ENCODE measurements around the gene CD8B2. TPM values are rescaled to one million over a fixed set of nuclear protein-coding genes. Genes with fewer than 3 reads are reported as not detected.
"Not testable (repeated sequence)": the region's sequence is repeated elsewhere in the genome, so short reads cannot be mapped to it uniquely, and the experiment has no call there.

CD8B2 gene
- total RNA-seq, 1 donor from 2014 or later, result 0.12 TPM

GRCh38 chr2:106504192-106504591, 17.0 kb downstream of the CD8B2 start:
- intact Hi-C loops (cut with micrococcal nuclease); H3K27me3 Mint-ChIP-seq: not testable (repeated sequence)

DNA sequence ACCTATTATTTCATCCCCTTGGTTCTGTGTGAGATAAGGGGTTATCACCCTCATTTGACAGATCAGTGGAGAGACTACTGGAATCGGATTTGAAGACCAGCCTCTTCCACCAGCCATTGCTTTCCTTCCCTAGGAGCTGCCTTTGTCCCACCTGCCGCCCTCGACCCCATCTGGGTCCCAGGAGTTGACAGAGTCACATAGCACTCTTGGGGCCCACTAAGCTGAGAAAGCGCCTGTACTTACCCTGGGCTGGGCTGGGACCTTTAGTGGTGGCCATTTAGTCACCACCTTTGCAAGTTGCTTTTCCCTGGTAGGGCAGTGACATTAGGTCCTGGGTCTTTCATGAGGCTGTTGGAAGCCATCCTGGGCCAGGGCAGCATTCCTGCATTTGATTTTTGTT, 17.6 kb downstream of the CD8B2 start:
- H3K27me3 Mint-ChIP-seq; intact Hi-C loops (cut with micrococcal nuclease); H3K4me3 Mint-ChIP-seq; H3K9me3 Mint-ChIP-seq; H3K27ac Mint-ChIP-seq; DNase-seq; H3K36me3 Mint-ChIP-seq (ENCODE audit: low read depth); H3K4me1 Mint-ChIP-seq: not testable (repeated sequence)

More at GRCh38 chr2:106504192-106504591, 17.0 kb downstream of the CD8B2 start:
- not testable (repeated sequence) for H3K36me3 Mint-ChIP-seq (ENCODE audit: low read depth); DNase-seq; H3K27ac Mint-ChIP-seq; H3K4me3 Mint-ChIP-seq; H3K4me1 Mint-ChIP-seq; H3K9me3 Mint-ChIP-seq

DNA sequence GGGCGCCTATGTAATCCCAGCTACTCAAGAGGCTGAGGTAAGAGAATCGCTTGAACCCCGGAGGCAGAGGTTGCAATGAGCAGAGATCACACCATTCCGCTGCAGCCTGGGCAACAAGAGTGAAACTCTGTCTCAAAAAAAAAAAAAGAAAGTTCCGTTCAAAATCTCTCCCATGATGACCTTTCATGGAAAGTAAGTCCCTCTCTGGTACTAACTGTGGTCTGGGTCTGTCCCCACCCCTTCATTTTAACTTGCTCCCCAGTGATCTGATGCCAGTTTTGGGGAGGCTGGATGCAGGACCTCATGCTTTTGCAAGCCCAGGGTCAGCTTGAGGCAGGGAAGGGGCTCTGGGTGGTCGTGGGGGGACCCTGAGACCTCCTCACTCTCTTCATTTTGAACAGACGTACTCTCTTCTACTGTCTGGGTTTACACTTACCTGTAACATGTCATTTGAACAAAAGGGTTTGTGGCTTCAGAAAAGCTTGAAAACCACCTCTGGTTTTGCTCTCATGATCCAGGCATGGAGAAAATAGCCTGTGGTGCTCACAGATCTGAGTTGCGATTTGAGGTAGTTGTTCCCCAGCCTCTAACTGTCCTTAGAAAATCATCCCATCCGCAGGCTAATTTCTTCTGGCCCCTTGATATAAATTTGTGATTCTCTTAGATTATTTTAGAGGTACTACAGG, 19.0 kb downstream of the CD8B2 start:
- H3K4me1 Mint-ChIP-seq; H3K27me3 Mint-ChIP-seq; H3K27ac Mint-ChIP-seq; H3K9me3 Mint-ChIP-seq; DNase-seq; H3K36me3 Mint-ChIP-seq (ENCODE audit: low read depth); H3K4me3 Mint-ChIP-seq; intact Hi-C loops (cut with micrococcal nuclease): not testable (repeated sequence)

- H3K4me3 Mint-ChIP-seq; intact Hi-C loops (cut with micrococcal nuclease): not testable (repeated sequence)
- peaks cover 12% of the 10 kb centered on the region for H3K4me1 Mint-ChIP-seq
These were observed 21.7 kb downstream of the CD8B2 start for GRCh38 chr2:106508660-106509373.

GRCh38 chr2:106509374-106509770, 22.2 kb downstream of the CD8B2 start:
- H3K27ac Mint-ChIP-seq; H3K27me3 Mint-ChIP-seq; DNase-seq; H3K36me3 Mint-ChIP-seq (ENCODE audit: low read depth); H3K9me3 Mint-ChIP-seq; H3K4me3 Mint-ChIP-seq; intact Hi-C loops (cut with micrococcal nuclease): not testable (repeated sequence)
- peaks cover 12% of the 10 kb centered on the region for H3K4me1 Mint-ChIP-seq

More at GRCh38 chr2:106508660-106509373, 21.7 kb downstream of the CD8B2 start:
- not testable (repeated sequence) for H3K27ac Mint-ChIP-seq; DNase-seq; H3K36me3 Mint-ChIP-seq (ENCODE audit: low read depth); H3K9me3 Mint-ChIP-seq; H3K27me3 Mint-ChIP-seq

DNA sequence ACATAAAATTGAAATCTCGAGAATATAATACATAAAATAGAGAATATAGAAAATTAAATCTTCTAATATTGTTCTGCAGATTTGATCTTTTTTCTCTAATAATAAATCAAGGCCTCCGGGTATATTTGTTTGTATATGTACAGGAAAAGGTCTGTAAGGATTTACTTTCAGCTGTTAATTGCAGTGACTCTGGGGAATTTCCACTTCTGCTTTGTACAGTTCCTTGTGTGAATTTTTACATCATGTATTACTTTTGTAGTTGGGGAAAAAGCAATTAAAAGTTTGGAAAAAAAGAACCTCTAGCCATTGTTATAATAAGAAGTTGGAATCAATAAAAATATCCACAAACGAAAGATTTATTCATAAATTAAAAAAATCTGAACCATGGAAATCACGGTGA, 23.6 kb downstream of the CD8B2 start:
- H3K27ac Mint-ChIP-seq; H3K9me3 Mint-ChIP-seq; H3K4me3 Mint-ChIP-seq; DNase-seq; H3K36me3 Mint-ChIP-seq (ENCODE audit: low read depth); H3K27me3 Mint-ChIP-seq; intact Hi-C loops (cut with micrococcal nuclease): not testable (repeated sequence)
- H3K4me1 Mint-ChIP-seq, result peaks cover 12% of the 10 kb centered on the region

DNA sequence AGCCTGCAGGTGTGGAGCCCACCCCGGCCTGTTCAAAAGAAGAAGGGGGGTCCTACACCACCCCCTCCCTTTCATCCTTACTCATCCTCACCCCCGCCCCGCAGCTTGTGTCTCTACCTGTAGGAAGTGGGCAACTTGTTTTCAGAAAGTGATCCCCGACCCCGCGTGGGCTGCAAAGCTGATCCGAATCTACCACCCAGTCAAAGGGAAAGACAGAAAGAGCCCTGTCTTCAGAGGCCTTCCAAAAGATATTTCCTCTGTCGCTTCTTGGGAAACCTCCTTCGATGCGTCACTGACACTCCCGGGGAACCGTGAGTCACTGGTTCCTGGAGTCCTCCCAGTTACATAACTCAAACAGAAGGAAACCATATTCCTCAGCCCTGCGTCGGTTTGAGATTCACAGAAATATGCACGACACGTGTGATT, 24.3 kb downstream of the CD8B2 start:
- DNase-seq, result not testable (repeated sequence)
- H3K27ac Mint-ChIP-seq, result peak overlapping the region; percentile 45

DNA sequence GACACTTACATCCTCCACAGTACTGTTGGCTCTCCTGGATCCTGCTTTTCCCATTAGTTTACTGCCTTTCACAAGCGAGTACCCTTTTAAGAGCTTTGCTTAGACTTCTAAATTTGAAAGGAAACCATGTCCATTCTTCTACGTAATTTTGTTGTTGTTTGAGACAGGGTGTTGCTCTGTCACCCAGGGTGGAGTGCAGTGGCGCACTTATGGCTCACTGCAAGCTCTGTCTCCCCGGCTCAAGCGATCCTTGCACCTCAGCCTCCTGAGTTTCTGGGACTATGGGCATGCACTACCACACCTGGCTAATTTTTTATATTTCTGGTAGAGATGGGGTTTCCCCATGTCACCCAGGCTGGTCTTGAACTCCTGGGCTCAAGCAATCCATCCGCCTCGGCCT, 24.8 kb downstream of the CD8B2 start:
- H3K27me3 Mint-ChIP-seq; H3K4me3 Mint-ChIP-seq; H3K9me3 Mint-ChIP-seq; intact Hi-C loops (cut with micrococcal nuclease); H3K36me3 Mint-ChIP-seq (ENCODE audit: low read depth); DNase-seq: not testable (repeated sequence)
- H3K4me1 Mint-ChIP-seq, result peaks cover 12% of the 10 kb centered on the region
- peak overlapping the region; percentile 45 for H3K27ac Mint-ChIP-seq

More for the DNA sequence above, 24.3 kb downstream of the CD8B2 start:
- H3K9me3 Mint-ChIP-seq; intact Hi-C loops (cut with micrococcal nuclease); H3K27me3 Mint-ChIP-seq; H3K4me3 Mint-ChIP-seq; H3K36me3 Mint-ChIP-seq (ENCODE audit: low read depth): not testable (repeated sequence)
- H3K4me1 Mint-ChIP-seq, result peaks cover 12% of the 10 kb centered on the region

DNA sequence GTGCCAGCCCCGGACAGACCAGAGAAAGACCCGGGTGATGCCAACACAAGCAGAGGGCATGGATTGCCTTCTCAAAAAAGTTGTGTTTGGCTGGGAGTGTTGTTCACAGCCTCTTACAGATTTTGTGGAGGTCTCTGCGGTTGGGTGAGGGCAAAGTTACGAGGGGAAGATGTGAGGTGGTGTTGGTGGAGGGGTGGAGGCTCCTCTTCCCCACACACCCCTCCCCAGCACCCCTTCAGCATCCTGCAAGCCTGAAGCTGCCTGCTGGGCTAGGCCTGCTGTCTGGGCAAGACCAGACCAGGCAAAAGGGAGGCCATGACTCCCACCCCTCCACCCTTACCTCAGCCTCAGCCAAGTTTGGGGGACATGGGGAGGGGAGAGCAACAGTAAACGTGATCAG, 26.2 kb downstream of the CD8B2 start:
- H3K4me3 Mint-ChIP-seq; intact Hi-C loops (cut with micrococcal nuclease); H3K27me3 Mint-ChIP-seq; H3K27ac Mint-ChIP-seq; H3K36me3 Mint-ChIP-seq (ENCODE audit: low read depth); DNase-seq; H3K9me3 Mint-ChIP-seq: not testable (repeated sequence)
- H3K4me1 Mint-ChIP-seq, result peaks cover 12% of the 10 kb centered on the region

- H3K36me3 Mint-ChIP-seq (ENCODE audit: low read depth); H3K27me3 Mint-ChIP-seq; DNase-seq; H3K9me3 Mint-ChIP-seq; H3K4me3 Mint-ChIP-seq; H3K27ac Mint-ChIP-seq; intact Hi-C loops (cut with micrococcal nuclease): not testable (repeated sequence)
- H3K4me1 Mint-ChIP-seq, result peaks cover 12% of the 10 kb centered on the region
These were observed 27.7 kb downstream of the CD8B2 start for GRCh38 chr2:106514827-106515226.

- intact Hi-C loops (cut with micrococcal nuclease), result no loop called here
- no peak for DNase-seq
- peaks cover 6% of the 10 kb centered on the region for H3K4me1 Mint-ChIP-seq
- H3K36me3 Mint-ChIP-seq (ENCODE audit: low read depth), result no peaks in the 10 kb centered on the region
- no peaks in the 10 kb centered on the region for H3K9me3 Mint-ChIP-seq
- H3K4me3 Mint-ChIP-seq, result no peak overlapping the region
- H3K27ac Mint-ChIP-seq, result no peak overlapping the region
- H3K27me3 Mint-ChIP-seq, result no peaks in the 10 kb centered on the region
These were observed 29.3 kb downstream of the CD8B2 start for GRCh38 chr2:106516436-106516835.

DNA sequence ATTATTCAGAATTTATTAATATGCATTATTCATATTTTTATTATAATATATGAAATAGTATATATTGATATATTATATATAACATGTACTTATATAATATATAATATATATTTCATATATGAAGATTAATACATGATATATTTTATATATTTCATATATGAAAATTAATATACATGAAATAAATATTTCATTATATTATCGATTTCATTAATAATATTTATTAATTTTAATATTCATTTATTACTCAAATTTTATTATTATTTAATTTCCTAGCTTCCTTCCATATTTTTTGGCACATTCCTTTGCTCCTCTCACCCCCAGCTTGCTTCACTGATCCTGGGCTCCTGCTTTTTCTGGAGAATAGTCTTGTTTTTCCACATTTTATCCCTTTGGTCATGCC, 29.7 kb downstream of the CD8B2 start:
- Mint-ChIP-seq H3K36me3 (ENCODE audit: low read depth) (no peaks in the 10 kb centered on the region), H3K4me1 (peaks cover 4% of the 10 kb centered on the region), H3K27ac (no peak overlapping the region), H3K9me3 (no peaks in the 10 kb centered on the region), H3K4me3 (no peak overlapping the region), H3K27me3 (no peaks in the 10 kb centered on the region)
- no peak for DNase-seq
- intact Hi-C loops (cut with micrococcal nuclease), result no loop called here

GRCh38 chr2:106517329-106517728, 30.2 kb downstream of the CD8B2 start:
- intact Hi-C loops (cut with micrococcal nuclease), result no loop called here

GRCh38 chr2:106519767-106520166, 32.6 kb downstream of the CD8B2 start:
- peaks cover 15% of the 10 kb centered on the region for H3K9me3 Mint-ChIP-seq
- no peak for DNase-seq
- no peak overlapping the region for H3K4me3 Mint-ChIP-seq
- H3K36me3 Mint-ChIP-seq (ENCODE audit: low read depth), result no peaks in the 10 kb centered on the region
- H3K4me1 Mint-ChIP-seq, result no peaks in the 10 kb centered on the region
- intact Hi-C loops (cut with micrococcal nuclease), result no loop called here
- no peaks in the 10 kb centered on the region for H3K27me3 Mint-ChIP-seq
- H3K27ac Mint-ChIP-seq, result no peak overlapping the region

More at GRCh38 chr2:106517329-106517728, 30.2 kb downstream of the CD8B2 start:
- no peaks in the 10 kb centered on the region for H3K27me3 Mint-ChIP-seq
- H3K27ac Mint-ChIP-seq, result no peak overlapping the region
- no peaks in the 10 kb centered on the region for H3K36me3 Mint-ChIP-seq (ENCODE audit: low read depth)
- H3K4me1 Mint-ChIP-seq, result peaks cover under 1% of the 10 kb centered on the region
- no peaks in the 10 kb centered on the region for H3K9me3 Mint-ChIP-seq
- no peak overlapping the region for H3K4me3 Mint-ChIP-seq
- no peak for DNase-seq
